Measurements from ENCODE around the gene ZBED2. TPM values are rescaled to one million over a fixed set of nuclear protein-coding genes. Genes with fewer than 3 reads are reported as not detected.

Gene ZBED2
- total RNA-seq, 1 experiment from 2014 or later: not detected

DNA sequence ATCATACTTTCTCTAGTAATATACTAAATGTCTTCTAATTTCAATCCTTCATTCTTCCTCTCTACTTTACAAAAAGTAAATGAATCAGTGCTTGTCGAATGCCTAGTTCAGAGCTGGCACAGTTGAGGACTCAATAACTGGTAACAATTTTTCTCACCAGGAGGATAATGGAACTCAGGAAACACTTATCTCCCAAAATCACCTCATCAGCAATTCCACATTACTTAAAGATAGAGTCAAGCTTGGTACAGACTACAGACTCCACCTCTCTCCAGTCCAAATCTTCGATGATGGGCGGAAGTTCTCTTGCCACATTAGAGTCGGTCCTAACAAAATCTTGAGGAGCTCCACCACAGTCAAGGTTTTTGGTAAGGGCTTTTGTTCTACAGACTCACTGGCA, 16.3 kb downstream of the ZBED2 start:
- Histone ChIP-seq H3K79me2 (ENCODE audit: low read length) (no peaks in the 10 kb centered on the region), H3K9me2 (replicated peaks; ENCODE audit: insufficient read depth, low read length) (no peaks in the 10 kb centered on the region), H3K27me3 (ENCODE audit: low read length) (no peaks in the 10 kb centered on the region), H3K9me3 (ENCODE audit: low read length) (no peaks in the 10 kb centered on the region), H3K4me2 (ENCODE audit: low read depth, low read length, poor library complexity, severe bottlenecking) (no peak overlapping the region), H3K4me3 (ENCODE audit: low read length) (no peak overlapping the region), H3K4me1 (ENCODE audit: low read length) (no peaks in the 10 kb centered on the region), H3K9ac (ENCODE audit: low read length) (no peak overlapping the region), H4K20me1 (ENCODE audit: insufficient read depth, low read depth, low read length) (no peaks in the 10 kb centered on the region), H3K27ac (ENCODE audit: low read length) (no peak overlapping the region), H2AFZ (ENCODE audit: low read length) (no peak overlapping the region), H3K36me3 (ENCODE audit: insufficient read depth, low read length) (no peaks in the 10 kb centered on the region)
- DNase-seq: no peak

DNA sequence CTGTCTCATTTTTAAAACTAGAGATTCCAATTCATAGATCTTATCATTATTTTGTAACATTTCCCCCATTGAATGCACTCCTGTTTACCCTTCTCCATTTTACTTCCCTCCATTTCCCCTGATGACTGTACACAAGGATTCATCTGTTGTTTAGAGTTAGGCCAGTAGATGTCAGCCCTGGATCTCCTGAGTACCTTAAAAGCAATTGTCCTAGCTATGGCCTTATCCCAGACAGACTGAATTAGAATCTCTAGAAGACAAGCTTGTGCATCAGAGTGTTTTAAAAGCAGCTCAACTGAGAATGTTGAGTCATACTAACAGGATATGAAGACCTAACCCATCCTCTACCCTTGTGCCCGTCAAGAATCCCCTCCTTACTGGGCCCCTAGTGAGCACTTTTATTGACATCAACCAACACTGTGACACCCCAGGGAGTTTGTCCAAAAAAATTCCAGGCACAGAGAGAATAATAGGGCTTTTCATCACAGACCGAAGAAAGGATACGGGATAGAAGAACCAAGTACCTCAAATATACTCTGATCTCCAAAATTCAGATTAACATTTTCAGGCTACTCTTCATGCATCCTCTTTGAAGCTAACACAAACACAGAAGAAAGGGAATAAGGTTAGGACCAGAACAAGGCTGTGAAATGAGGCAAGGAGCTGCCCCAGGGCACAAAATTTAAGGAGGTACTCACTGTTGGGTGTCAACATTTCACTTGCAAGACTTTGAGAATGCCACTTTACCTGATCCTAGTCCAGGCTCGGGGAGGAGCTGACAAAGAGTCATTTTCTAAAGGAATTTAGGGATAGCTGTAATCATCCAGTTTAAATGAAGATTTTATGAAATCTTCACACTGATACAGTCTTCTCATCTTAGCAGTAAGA, 17.1 kb downstream of the ZBED2 start:
- DNase-seq: peak; percentile 64
- H3K27me3 ChIP-seq (ENCODE audit: low read length): no peaks in the 10 kb centered on the region
- H3K9ac ChIP-seq (ENCODE audit: low read length): no peak overlapping the region
- H3K4me3 ChIP-seq (ENCODE audit: low read length): no peak overlapping the region
- H3K4me1 ChIP-seq (ENCODE audit: low read length): no peaks in the 10 kb centered on the region
- H4K20me1 ChIP-seq (ENCODE audit: insufficient read depth, low read depth, low read length): no peaks in the 10 kb centered on the region
- no peaks in the 10 kb centered on the region for H3K9me2 ChIP-seq (replicated peaks; ENCODE audit: insufficient read depth, low read length)
- no peaks in the 10 kb centered on the region for H3K36me3 ChIP-seq (ENCODE audit: insufficient read depth, low read length)
- H3K79me2 ChIP-seq (ENCODE audit: low read length): no peaks in the 10 kb centered on the region
- no peak overlapping the region for H3K4me2 ChIP-seq (ENCODE audit: low read depth, low read length, poor library complexity, severe bottlenecking)
- no peak overlapping the region for H2AFZ ChIP-seq (ENCODE audit: low read length)
- no peaks in the 10 kb centered on the region for H3K9me3 ChIP-seq (ENCODE audit: low read length)
- no peak overlapping the region for H3K27ac ChIP-seq (ENCODE audit: low read length)

DNA sequence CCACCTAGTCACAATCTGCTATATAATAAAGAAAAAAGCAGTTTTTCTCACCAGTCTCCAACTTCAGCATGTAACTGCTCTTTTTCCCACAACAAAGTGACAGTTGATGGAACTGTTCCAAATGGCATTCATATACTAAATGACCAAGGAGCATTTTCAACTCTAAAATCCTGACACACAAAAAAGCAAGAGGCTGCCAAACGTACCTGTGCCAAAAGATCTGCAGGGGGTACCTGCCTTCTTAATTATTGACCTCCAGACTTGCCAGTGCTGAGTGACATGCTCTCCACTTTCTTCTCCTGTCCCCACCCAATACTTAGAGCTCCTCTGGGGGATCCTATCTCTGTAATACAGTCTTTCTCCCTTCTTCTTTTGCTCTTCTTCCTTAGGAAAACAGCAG, 18.0 kb downstream of the ZBED2 start:
- H3K36me3 ChIP-seq (ENCODE audit: insufficient read depth, low read length): no peaks in the 10 kb centered on the region
- no peaks in the 10 kb centered on the region for H3K9me3 ChIP-seq (ENCODE audit: low read length)
- no peak overlapping the region for H3K9ac ChIP-seq (ENCODE audit: low read length)
- no peak for DNase-seq
- no peaks in the 10 kb centered on the region for H3K9me2 ChIP-seq (replicated peaks; ENCODE audit: insufficient read depth, low read length)
- H3K27ac ChIP-seq (ENCODE audit: low read length): no peak overlapping the region
- no peak overlapping the region for H2AFZ ChIP-seq (ENCODE audit: low read length)
- no peak overlapping the region for H3K4me3 ChIP-seq (ENCODE audit: low read length)
- no peaks in the 10 kb centered on the region for H3K4me1 ChIP-seq (ENCODE audit: low read length)
- H4K20me1 ChIP-seq (ENCODE audit: insufficient read depth, low read depth, low read length): no peaks in the 10 kb centered on the region
- no peak overlapping the region for H3K4me2 ChIP-seq (ENCODE audit: low read depth, low read length, poor library complexity, severe bottlenecking)
- no peaks in the 10 kb centered on the region for H3K79me2 ChIP-seq (ENCODE audit: low read length)
- H3K27me3 ChIP-seq (ENCODE audit: low read length): no peaks in the 10 kb centered on the region

DNA sequence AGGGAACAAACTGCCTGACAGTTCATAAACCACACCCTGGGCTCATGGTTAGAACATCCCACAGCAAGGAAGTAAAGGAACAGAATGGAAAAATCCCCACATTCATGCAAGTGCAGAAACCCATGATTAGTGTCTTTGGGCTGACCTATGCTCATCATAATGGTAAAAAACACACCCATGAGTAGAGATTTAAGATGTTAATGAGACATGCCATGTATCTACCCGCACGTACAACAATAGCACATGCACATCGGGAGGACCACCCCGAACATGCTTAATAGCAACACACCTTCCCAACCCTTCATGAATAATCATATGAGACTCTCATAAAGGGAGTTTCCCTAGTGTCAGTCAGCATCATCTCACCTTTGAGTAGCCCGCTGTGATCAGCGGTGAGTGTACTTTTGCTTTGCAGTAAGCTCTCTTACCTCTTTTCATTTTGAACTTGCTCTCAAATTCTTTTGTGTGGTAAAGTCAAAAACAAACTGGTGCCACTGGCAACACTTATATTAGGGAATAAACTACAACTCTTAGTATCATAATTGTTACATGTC, 23.2 kb downstream of the ZBED2 start:
- H3K27ac ChIP-seq (ENCODE audit: low read length): no peak overlapping the region
- H3K9me3 ChIP-seq (ENCODE audit: low read length): no peaks in the 10 kb centered on the region
- H3K9me2 ChIP-seq (replicated peaks; ENCODE audit: insufficient read depth, low read length): no peaks in the 10 kb centered on the region
- no peaks in the 10 kb centered on the region for H3K79me2 ChIP-seq (ENCODE audit: low read length)
- DNase-seq: no peak
- H3K36me3 ChIP-seq (ENCODE audit: insufficient read depth, low read length): no peaks in the 10 kb centered on the region
- no peaks in the 10 kb centered on the region for H4K20me1 ChIP-seq (ENCODE audit: insufficient read depth, low read depth, low read length)
- no peaks in the 10 kb centered on the region for H3K27me3 ChIP-seq (ENCODE audit: low read length)
- H3K4me3 ChIP-seq (ENCODE audit: low read length): no peak overlapping the region
- no peaks in the 10 kb centered on the region for H3K4me1 ChIP-seq (ENCODE audit: low read length)
- H2AFZ ChIP-seq (ENCODE audit: low read length): no peak overlapping the region
- no peak overlapping the region for H3K9ac ChIP-seq (ENCODE audit: low read length)
- no peak overlapping the region for H3K4me2 ChIP-seq (ENCODE audit: low read depth, low read length, poor library complexity, severe bottlenecking)

DNA sequence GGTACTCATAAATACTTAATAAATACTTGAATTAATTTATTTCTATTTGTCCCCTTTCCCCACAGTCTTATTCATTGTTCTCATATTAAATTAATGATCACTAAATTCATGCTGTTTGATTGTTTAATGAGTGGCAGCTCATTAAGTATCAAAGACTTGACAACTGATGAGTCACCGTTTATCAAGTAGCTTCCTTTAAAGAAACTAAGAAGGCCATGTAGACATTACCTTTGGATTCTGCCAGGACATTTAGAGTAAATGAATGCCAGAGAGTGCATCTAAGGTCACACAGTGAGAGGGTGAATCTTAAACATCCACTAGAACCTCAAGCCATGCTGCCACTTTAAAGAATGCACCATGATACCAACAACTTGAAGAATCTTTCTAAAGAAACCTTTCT, 23.9 kb downstream of the ZBED2 start:
- no peaks in the 10 kb centered on the region for H3K4me1 ChIP-seq (ENCODE audit: low read length)
- no peak overlapping the region for H3K4me2 ChIP-seq (ENCODE audit: low read depth, low read length, poor library complexity, severe bottlenecking)
- no peaks in the 10 kb centered on the region for H3K36me3 ChIP-seq (ENCODE audit: insufficient read depth, low read length)
- no peaks in the 10 kb centered on the region for H3K9me3 ChIP-seq (ENCODE audit: low read length)
- no peak for DNase-seq
- H3K9ac ChIP-seq (ENCODE audit: low read length): no peak overlapping the region
- H3K4me3 ChIP-seq (ENCODE audit: low read length): no peak overlapping the region
- H3K79me2 ChIP-seq (ENCODE audit: low read length): no peaks in the 10 kb centered on the region
- no peaks in the 10 kb centered on the region for H4K20me1 ChIP-seq (ENCODE audit: insufficient read depth, low read depth, low read length)
- no peak overlapping the region for H2AFZ ChIP-seq (ENCODE audit: low read length)
- no peaks in the 10 kb centered on the region for H3K27me3 ChIP-seq (ENCODE audit: low read length)
- H3K9me2 ChIP-seq (replicated peaks; ENCODE audit: insufficient read depth, low read length): no peaks in the 10 kb centered on the region
- no peak overlapping the region for H3K27ac ChIP-seq (ENCODE audit: low read length)

DNA sequence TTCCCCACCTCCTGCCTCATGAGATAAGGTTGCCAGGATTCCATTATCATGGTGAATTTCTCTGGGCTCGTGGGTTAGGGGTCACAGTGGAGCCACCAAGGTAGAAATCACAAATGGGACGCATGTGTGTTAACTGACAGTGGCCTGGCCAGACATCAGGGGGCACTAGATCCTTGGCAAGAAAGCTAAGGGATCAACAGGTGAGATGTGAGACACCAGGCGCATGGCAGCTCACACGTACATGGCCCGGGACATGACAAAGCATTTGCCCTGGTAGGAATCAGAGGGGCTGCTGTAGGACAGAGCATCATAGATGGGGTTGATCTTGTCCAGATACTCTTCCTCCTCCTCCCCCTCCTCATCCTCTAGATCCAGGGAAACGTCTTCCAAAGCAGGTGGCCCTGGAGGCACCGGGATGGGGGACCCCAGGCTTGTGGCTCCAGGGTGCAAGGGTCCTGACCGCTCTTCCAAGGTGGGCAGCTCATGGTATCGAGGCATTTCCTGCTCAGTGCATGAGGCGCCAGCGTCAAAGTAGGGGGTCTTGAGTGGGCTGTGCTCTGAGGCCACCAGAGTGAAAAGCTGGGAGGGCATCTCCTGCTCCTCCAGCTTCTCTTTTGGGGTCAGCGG, 24.6 kb downstream of the ZBED2 start:
- no peak overlapping the region for H3K4me2 ChIP-seq (ENCODE audit: low read depth, low read length, poor library complexity, severe bottlenecking)
- no peak overlapping the region for H3K9ac ChIP-seq (ENCODE audit: low read length)
- H3K27ac ChIP-seq (ENCODE audit: low read length): no peak overlapping the region
- H3K79me2 ChIP-seq (ENCODE audit: low read length): no peaks in the 10 kb centered on the region
- no peaks in the 10 kb centered on the region for H3K27me3 ChIP-seq (ENCODE audit: low read length)
- DNase-seq: no peak
- H4K20me1 ChIP-seq (ENCODE audit: insufficient read depth, low read depth, low read length): no peaks in the 10 kb centered on the region
- no peaks in the 10 kb centered on the region for H3K4me1 ChIP-seq (ENCODE audit: low read length)
- no peaks in the 10 kb centered on the region for H3K9me2 ChIP-seq (replicated peaks; ENCODE audit: insufficient read depth, low read length)
- H3K9me3 ChIP-seq (ENCODE audit: low read length): no peaks in the 10 kb centered on the region
- no peaks in the 10 kb centered on the region for H3K36me3 ChIP-seq (ENCODE audit: insufficient read depth, low read length)
- no peak overlapping the region for H3K4me3 ChIP-seq (ENCODE audit: low read length)
- H2AFZ ChIP-seq (ENCODE audit: low read length): no peak overlapping the region

DNA sequence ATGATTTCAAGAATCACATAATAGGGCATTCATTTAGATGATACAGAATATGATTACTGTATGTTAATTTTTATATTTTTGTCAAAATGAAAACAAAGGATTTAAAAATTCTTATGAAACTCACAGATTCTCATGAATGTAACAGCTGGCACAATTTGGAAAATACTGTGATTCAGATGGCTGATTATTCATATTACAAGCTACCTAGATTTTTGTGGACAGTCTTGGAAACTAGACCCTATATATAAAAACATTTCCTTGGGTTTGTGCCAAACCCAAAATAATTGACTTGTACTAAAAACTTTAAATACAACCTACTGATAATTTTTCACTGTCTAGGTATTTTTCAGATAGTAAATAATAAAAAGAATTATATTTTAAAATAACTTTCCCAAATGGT, 26.2 kb downstream of the ZBED2 start:
- H3K9me3 ChIP-seq (ENCODE audit: low read length): no peaks in the 10 kb centered on the region
- no peak overlapping the region for H3K27ac ChIP-seq (ENCODE audit: low read length)
- DNase-seq: no peak
- H3K27me3 ChIP-seq (ENCODE audit: low read length): no peaks in the 10 kb centered on the region
- H3K79me2 ChIP-seq (ENCODE audit: low read length): no peaks in the 10 kb centered on the region
- H3K9me2 ChIP-seq (replicated peaks; ENCODE audit: insufficient read depth, low read length): no peaks in the 10 kb centered on the region
- H4K20me1 ChIP-seq (ENCODE audit: insufficient read depth, low read depth, low read length): no peaks in the 10 kb centered on the region
- H3K9ac ChIP-seq (ENCODE audit: low read length): no peak overlapping the region
- no peak overlapping the region for H2AFZ ChIP-seq (ENCODE audit: low read length)
- H3K4me3 ChIP-seq (ENCODE audit: low read length): no peak overlapping the region
- no peaks in the 10 kb centered on the region for H3K36me3 ChIP-seq (ENCODE audit: insufficient read depth, low read length)
- H3K4me1 ChIP-seq (ENCODE audit: low read length): no peaks in the 10 kb centered on the region
- H3K4me2 ChIP-seq (ENCODE audit: low read depth, low read length, poor library complexity, severe bottlenecking): no peak overlapping the region

DNA sequence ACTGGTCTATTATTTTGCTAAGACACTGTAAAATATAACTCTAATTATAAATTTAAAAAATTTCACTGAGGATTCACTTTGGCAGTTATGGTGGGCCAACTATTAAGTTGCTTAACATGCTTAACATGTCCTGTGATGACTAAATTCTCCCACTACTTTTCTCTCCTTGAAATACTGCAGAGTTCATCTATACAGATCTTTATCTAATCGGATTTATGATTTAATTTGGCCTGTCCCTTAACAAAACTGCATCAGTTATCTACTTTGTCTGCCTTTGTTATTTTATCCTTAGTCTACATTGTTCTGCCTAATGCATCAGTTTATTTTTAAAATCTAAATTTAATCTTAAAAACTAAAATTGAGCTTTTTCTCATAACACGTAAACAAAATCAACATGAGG, 26.8 kb downstream of the ZBED2 start:
- Histone ChIP-seq H3K9me2 (replicated peaks; ENCODE audit: insufficient read depth, low read length) (no peaks in the 10 kb centered on the region), H3K4me1 (ENCODE audit: low read length) (no peaks in the 10 kb centered on the region), H3K4me3 (ENCODE audit: low read length) (no peak overlapping the region), H3K27me3 (ENCODE audit: low read length) (no peaks in the 10 kb centered on the region), H3K4me2 (ENCODE audit: low read depth, low read length, poor library complexity, severe bottlenecking) (no peak overlapping the region), H4K20me1 (ENCODE audit: insufficient read depth, low read depth, low read length) (no peaks in the 10 kb centered on the region), H3K79me2 (ENCODE audit: low read length) (no peaks in the 10 kb centered on the region), H3K36me3 (ENCODE audit: insufficient read depth, low read length) (no peaks in the 10 kb centered on the region), H3K9me3 (ENCODE audit: low read length) (no peaks in the 10 kb centered on the region), H2AFZ (ENCODE audit: low read length) (no peak overlapping the region), H3K9ac (ENCODE audit: low read length) (no peak overlapping the region), H3K27ac (ENCODE audit: low read length) (no peak overlapping the region)
- no peak for DNase-seq
